Right cardiac atrium (tissue), 5 donors: Measurements from ENCODE around the gene HADH. TPM values are rescaled to one million over a fixed set of nuclear protein-coding genes. Genes with fewer than 3 reads are reported as not detected.

Experiments
- polyA plus RNA-seq: library from polyadenylated mRNA; stranded (reverse); fragments of 200-250 nt; gene quantifications from one replicate; pipeline ENCODE4 v1.2.3, GENCODE V29; 2013
- total RNA-seq, 4 donors: library from RNA; stranded (reverse); fragmentation: NEBNext Ultra II Directional; extraction: Animal tissue kit (Norgen Biotek cat#: 25700); gene quantifications; one replicate each; pipeline ENCODE4 v1.2.1, GENCODE V29; 2021
- donor health status: healthy with polysubstance abuse.
- donor health status: DM: no; HTN: yes; CAD: no.
- donor health status: DM: no; HTN: no; CAD: no.
- donor health status: DM: no; HTN: yes; CAD: no; lungs with severe emphysema.
- donor health status: DM: yes; HTN: yes; CAD: no.

HADH gene
- total and polyA plus RNA-seq, 5 donors = 137 to 174 (median 160) TPM

Other genes with a start within 250 kb of the HADH start
- gene SGMS2, start 165.0 kb upstream of the HADH start, total RNA-seq = 10 to 100 TPM; 20.5 to 35.5 (median 26.2) TPM
- gene SGMS2, start 165.0 kb upstream of the HADH start, polyA plus RNA-seq = 3.6 TPM
- gene CYP2U1, start 58.3 kb upstream of the HADH start, total RNA-seq = 10 to 100 TPM in 3 of 4 donors, 1 to 10 TPM in 1; 9.1 to 14.8 (median 13.7) TPM
- 7.3 TPM for gene CYP2U1, start 58.3 kb upstream of the HADH start, polyA plus RNA-seq
- gene LEF1, start 179.0 kb downstream of the HADH start, total RNA-seq = 1 to 10 TPM in 2 of 4 donors, under 1 TPM in 2; 0.62 to 5.1 (median 0.88) TPM
- gene LEF1, start 179.0 kb downstream of the HADH start, polyA plus RNA-seq = 0.20 TPM